Body of pancreas (tissue), 4 donors: ENCODE results near the gene TMEM190. TPM values are rescaled to one million over a fixed set of nuclear protein-coding genes. Genes with fewer than 3 reads are reported as not detected.

ENCODE experiments used
- ATAC-seq: fragments of 150-250 bp; one replicate; pipeline ENCODE4 v1.9.1; 2016
- DNase-seq, 4 donors: peaks; one replicate each; pipeline ENCODE4 v3.0.0-alpha.2; 2019
- H3K27ac ChIP-seq, 4 donors: fragments of 200-600 bp; sonication (generic); 1 replicate in 3 of 4; 2 replicates in 1 of 4; pipeline versions ENCODE4 v1.5.1 to v1.6.1; 2016 to 2019; ENCODE audit warnings: mild to moderate bottlenecking in 1 of 4, mixed read lengths in 1 of 4, moderate library complexity in 1 of 4
- H3K27me3 ChIP-seq, 2 donors: fragments of 200-600 bp; sonication (generic); one replicate each; pipeline ENCODE4 v1.6.0; 2016; ENCODE audit warnings: mild to moderate bottlenecking in 1 of 2
- H3K36me3 ChIP-seq, 2 donors: fragments of 200-600 bp; sonication (generic); replicated peaks in 1 of 2; 2 replicates each; pipeline ENCODE4 v1.5.1; 2016; ENCODE audit warnings: low read depth in 2 of 2; ENCODE audit not compliant: insufficient read depth in 1 of 2
- H3K4me1 ChIP-seq: fragments of 200-600 bp; sonication (generic); one replicate; pipeline ENCODE4 v1.6.0; 2016
- H3K4me3 ChIP-seq, 2 donors: fragments of 200-600 bp; sonication (generic); 1 replicate in 1 of 2; 2 replicates in 1 of 2; pipeline ENCODE4 v1.5.1; 2016 to 2019
- H3K9me3 ChIP-seq, 3 donors: fragments of 200-600 bp; sonication (generic); 1 replicate in 2 of 3; 2 replicates in 1 of 3; pipeline ENCODE4 v1.5.1; 2016
- POLR2A ChIP-seq, 3 donors: fragments of 450-650 bp; IDR thresholded peaks; one replicate each; pipeline ENCODE4 v1.6.1; 2016; ENCODE audit warnings: antibody characterized with exemption in 3 of 3, mild to moderate bottlenecking in 2 of 3
- whole genome bisulfite sequencing, 2 donors: methylation state at CpG; one replicate each; pipeline ENCODE4 v1.1.5; 2017; 5-methylcytosine and 5-hydroxymethylcytosine counted together
- intact Hi-C: fragments of 100-400 bp; cut with DNase I; formaldehyde crosslinking; loops from one replicate; pipeline ENCODE4 v1.15.1; 2023
- total RNA-seq, 2 donors: library from RNA; depleted of rRNA; stranded (reverse); fragments of >200 nt; gene quantifications; one replicate each; pipeline ENCODE4 v1.1.0, GENCODE V29; 2016
- TF ChIP-seq, protein P1 (sequence below), 7 experiments: fragments of 450-650 bp in 4 of 7; fragments of 200-600 bp in 3 of 7; sonication (generic) in 3 of 7; IDR thresholded peaks; one replicate each; pipeline ENCODE4 v1.5.1; 2016 to 2019; ENCODE audit warnings: antibody characterized with exemption in 7 of 7

The TMEM190 gene
- total RNA-seq, 2 donors from 2014 or later = not detected

DNA sequence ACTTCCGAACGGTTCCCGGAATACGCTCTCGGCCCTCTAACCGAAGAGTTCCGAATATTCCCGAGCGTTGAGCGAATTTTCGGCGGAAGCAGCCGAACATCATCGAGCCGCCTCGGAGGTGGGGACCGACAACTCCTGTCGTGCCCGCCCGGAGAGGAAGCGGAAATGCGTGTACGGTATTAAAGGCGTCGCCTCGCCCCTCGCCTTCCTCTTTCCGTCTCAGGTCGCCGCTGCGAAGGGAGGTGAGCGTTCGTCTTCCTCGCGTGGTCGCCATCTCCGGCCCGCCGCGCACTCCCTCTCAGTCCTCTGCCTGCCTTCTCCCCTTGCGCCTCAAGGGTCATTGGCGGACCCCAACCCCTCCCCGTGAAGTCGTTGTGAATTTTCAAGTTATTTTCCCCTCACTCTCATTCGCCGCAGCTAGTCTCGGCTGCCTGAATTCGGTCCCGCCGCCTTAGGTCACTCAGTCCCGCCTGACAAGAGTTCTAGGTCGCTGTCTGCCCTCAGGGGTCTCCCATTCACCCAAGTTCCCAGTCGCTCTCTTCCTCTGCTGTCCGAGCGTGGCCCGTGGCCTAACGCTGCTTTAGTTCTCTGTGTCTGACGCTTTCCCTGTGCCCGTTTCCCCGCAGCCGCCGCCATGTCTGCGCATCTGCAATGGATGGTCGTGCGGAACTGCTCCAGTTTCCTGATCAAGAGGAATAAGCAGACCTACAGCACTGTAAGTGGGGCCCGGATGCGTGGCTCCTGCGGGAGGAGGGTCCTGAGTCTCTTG, 9.3 kb downstream of the TMEM190 start, which contains the start of gene RPL28:
RPL28 (plus strand) TSS at position 209 of the 769 bp plus-strand sequence; CDS start at position 635, 426 bp downstream.
- TF ChIP-seq POLR2A (IDR thresholded peaks at IDR 0.05) = peak; percentile 92 to 100 (median 99)
- TF ChIP-seq, protein P1, sequence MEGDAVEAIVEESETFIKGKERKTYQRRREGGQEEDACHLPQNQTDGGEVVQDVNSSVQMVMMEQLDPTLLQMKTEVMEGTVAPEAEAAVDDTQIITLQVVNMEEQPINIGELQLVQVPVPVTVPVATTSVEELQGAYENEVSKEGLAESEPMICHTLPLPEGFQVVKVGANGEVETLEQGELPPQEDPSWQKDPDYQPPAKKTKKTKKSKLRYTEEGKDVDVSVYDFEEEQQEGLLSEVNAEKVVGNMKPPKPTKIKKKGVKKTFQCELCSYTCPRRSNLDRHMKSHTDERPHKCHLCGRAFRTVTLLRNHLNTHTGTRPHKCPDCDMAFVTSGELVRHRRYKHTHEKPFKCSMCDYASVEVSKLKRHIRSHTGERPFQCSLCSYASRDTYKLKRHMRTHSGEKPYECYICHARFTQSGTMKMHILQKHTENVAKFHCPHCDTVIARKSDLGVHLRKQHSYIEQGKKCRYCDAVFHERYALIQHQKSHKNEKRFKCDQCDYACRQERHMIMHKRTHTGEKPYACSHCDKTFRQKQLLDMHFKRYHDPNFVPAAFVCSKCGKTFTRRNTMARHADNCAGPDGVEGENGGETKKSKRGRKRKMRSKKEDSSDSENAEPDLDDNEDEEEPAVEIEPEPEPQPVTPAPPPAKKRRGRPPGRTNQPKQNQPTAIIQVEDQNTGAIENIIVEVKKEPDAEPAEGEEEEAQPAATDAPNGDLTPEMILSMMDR (IDR thresholded peaks at IDR 0.05) = no peak
- Histone ChIP-seq H3K9me3 (no peaks in the 10 kb centered on the region), H3K27ac (peak within 1 kb of the TSS; percentile 84 to 96 (median 94)), H3K27me3 (no peaks in the 10 kb centered on the region), H3K4me1 (peaks cover 54% of the 10 kb centered on the region), H3K36me3 (peaks cover 0 to 8% of the 10 kb centered on the region in 2 donors), H3K4me3 (peak within 1 kb of the TSS; percentile 84 to 98)
- ATAC-seq = peak; percentile 87
- peak; percentile 98 to 99 (median 98) for DNase-seq
- intact Hi-C loops = loop anchor here (10.0 kb wide), 1 partner anchor 81 kb away; no protein-coding TSS in a partner anchor
- 0 to 1% methylated on average over 22 to 66 of the region's 68 CpGs for WGBS, 2 donors

DNA sequence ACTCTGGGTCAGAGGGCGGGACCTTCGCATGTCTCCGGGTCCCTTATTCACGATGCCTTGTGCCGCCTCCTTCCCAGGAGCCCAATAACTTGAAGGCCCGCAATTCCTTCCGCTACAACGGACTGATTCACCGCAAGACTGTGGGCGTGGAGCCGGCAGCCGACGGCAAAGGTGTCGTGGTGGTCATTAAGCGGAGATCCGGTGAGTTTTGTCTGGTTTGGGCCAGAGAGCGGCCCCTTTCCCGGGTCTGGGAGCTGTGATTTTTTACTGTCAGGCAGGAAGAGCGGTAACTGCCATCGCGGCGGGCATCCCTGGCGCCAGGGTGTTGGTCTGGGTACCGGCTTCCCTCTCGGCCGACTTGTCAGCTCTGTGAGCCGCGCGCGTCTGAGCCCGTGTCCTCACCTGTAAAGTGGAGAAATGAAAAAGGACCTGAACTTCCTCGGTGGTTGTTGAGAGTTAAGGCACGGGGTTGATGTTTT, 9.9 kb downstream of the TMEM190 start:
- no peak for TF ChIP-seq POLR2A (IDR thresholded peaks at IDR 0.05)
- TF ChIP-seq, protein P1 (IDR thresholded peaks at IDR 0.05) = no peak
- DNase-seq (no peak), ATAC-seq (no peak)
- H3K9me3 ChIP-seq = no peaks in the 10 kb centered on the region
- 0 to 2% methylated on average over 14 to 33 of the region's 33 CpGs for WGBS, 2 donors
- intact Hi-C loops = loop anchor here (10.0 kb wide), 1 partner anchor 82 kb away; no protein-coding TSS in a partner anchor
- peaks cover 0 to 8% of the 10 kb centered on the region in 2 donors for H3K36me3 ChIP-seq
- H3K4me3 ChIP-seq = peak overlapping the region; percentile 84 to 98
- peaks cover 54% of the 10 kb centered on the region for H3K4me1 ChIP-seq
- no peaks in the 10 kb centered on the region for H3K27me3 ChIP-seq
- peak overlapping the region in 3 of 4 donors; percentile 92 to 96 (median 95) for H3K27ac ChIP-seq

DNA sequence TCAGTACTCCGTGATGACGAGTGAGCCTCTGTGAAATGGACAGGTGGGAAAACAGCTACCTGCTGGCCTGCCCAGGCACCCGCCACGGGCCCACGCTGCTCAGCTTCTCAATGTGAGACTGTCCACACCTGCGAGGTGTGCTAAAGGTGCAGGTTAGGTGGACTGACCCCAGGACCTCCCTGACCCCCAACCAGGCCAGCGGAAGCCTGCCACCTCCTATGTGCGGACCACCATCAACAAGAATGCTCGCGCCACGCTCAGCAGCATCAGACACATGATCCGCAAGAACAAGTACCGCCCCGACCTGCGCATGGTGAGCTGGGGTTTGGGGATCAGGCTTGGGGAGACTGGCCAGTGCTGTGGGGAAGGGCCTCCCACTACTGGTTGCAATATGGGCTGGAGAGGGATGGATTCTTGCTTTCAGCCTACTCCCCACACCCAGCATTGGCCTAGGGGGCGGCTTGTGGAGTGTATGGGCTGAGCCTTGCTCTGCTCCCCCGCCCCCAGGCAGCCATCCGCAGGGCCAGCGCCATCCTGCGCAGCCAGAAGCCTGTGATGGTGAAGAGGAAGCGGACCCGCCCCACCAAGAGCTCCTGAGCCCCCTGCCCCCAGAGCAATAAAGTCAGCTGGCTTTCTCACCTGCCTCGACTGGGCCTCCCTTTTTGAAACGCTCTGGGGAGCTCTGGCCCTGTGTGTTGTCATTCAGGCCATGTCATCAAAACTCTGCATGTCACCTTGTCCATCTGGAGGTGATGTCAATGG, 11.3 kb downstream of the TMEM190 start:
- Histone ChIP-seq H3K36me3 (peaks cover 0 to 8% of the 10 kb centered on the region in 2 donors), H3K27ac (no peak overlapping the region), H3K4me3 (no peak overlapping the region), H3K4me1 (peaks cover 43% of the 10 kb centered on the region), H3K9me3 (no peaks in the 10 kb centered on the region), H3K27me3 (no peaks in the 10 kb centered on the region)
- DNase-seq = no peak
- TF ChIP-seq POLR2A (IDR thresholded peaks at IDR 0.05) = no peak
- TF ChIP-seq, protein P1 (IDR thresholded peaks at IDR 0.05) = no peak
- 54 to 72% methylated on average over 13 to 22 of the region's 24 CpGs for WGBS, 2 donors
- intact Hi-C loops = loop anchor here (10.0 kb wide), 1 partner anchor 83 kb away; no protein-coding TSS in a partner anchor
- no peak for ATAC-seq

DNA sequence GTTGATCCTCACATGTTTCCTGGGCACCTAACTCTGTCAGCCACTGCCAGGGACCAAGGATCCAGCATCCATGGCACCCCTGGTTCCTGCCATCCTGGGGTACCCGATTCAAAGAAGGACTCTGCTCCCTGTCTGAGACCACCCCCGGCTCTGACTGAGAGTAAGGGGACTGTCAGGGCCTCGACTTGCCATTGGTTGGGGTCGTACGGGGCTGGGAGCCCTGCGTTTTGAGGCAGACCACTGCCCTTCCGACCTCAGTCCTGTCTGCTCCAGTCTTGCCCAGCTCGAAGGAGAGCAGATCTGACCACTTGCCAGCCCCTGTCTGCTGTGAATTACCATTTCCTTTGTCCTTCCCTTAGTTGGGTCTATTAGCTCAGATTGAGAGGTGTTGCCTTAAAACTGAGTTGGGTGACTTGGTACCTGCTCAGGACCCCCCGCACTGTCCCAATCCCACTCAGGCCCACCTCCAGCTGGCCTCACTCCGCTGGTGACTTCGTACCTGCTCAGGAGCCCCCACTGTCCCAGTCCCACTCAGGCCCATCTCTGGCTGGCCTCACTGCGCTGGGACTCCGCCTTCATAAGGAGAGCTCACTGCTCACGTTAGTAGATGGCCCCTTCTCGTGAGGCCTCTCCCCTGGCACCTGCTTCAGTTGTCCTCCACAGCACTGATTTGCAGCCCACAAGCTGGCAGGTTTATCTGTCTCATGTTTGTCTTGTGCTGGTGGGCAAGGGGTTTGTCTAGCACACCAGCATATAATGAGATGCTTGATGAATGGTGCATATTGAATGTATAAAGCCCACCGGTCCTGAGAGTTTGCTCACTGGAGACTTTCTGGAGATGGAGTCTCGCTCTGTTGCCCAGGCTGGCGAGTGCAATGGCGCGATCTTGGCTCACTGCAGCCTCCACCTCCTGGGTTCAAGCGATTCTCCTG, 13.0 kb downstream of the TMEM190 start:
- ATAC-seq = no peak
- peaks cover 0 to 8% of the 10 kb centered on the region in 2 donors for H3K36me3 ChIP-seq
- H3K27me3 ChIP-seq = no peaks in the 10 kb centered on the region
- DNase-seq = no peak
- WGBS, 2 donors = 83 to 89% methylated on average over 13 to 21 of the region's 21 CpGs
- peaks cover 33% of the 10 kb centered on the region for H3K4me1 ChIP-seq
- TF ChIP-seq, protein P1 (IDR thresholded peaks at IDR 0.05) = no peak
- TF ChIP-seq POLR2A (IDR thresholded peaks at IDR 0.05) = no peak
- H3K27ac ChIP-seq = no peak overlapping the region
- H3K9me3 ChIP-seq = no peaks in the 10 kb centered on the region
- intact Hi-C loops = loop anchor here (10.0 kb wide), 1 partner anchor 85 kb away; no protein-coding TSS in a partner anchor
- H3K4me3 ChIP-seq = no peak overlapping the region
